ENCODE data around the gene ERBB4. TPM values are rescaled to one million over a fixed set of nuclear protein-coding genes. Genes with fewer than 3 reads are reported as not detected.

ERBB4 gene
- polyA plus RNA-seq, 1 donor, result 0.37 TPM

GRCh38 chr2:212314680-212315079 lies 223.9 kb downstream of the ERBB4 start:
- Histone ChIP-seq H3K27me3 (ENCODE audit: control insufficient read depth, insufficient read depth, low read length) (no peaks in the 10 kb centered on the region), H3K9me3 (ENCODE audit: control insufficient read depth, low read depth, low read length) (no peaks in the 10 kb centered on the region), H3K36me3 (ENCODE audit: control insufficient read depth, insufficient read depth, low read length) (no peaks in the 10 kb centered on the region), H3K27ac (ENCODE audit: low read length) (no peak overlapping the region), H3K4me1 (ENCODE audit: control insufficient read depth, insufficient read depth, low read length) (no peaks in the 10 kb centered on the region), H3K4me3 (ENCODE audit: low read length) (no peak overlapping the region)
- no peak for DNase-seq

GRCh38 chr2:212311807-212312404 lies 226.7 kb downstream of the ERBB4 start:
- Histone ChIP-seq H3K27ac (ENCODE audit: low read length) (no peak overlapping the region), H3K4me1 (ENCODE audit: control insufficient read depth, insufficient read depth, low read length) (no peaks in the 10 kb centered on the region), H3K4me3 (ENCODE audit: low read length) (no peak overlapping the region), H3K27me3 (ENCODE audit: control insufficient read depth, insufficient read depth, low read length) (no peaks in the 10 kb centered on the region), H3K36me3 (ENCODE audit: control insufficient read depth, insufficient read depth, low read length) (no peaks in the 10 kb centered on the region), H3K9me3 (ENCODE audit: control insufficient read depth, low read depth, low read length) (no peaks in the 10 kb centered on the region)
- no peak for DNase-seq
- 80% methylated on average over 1 of the region's 3 CpGs for WGBS (ENCODE audit: insufficient coverage, low lambda C conversion rate)

GRCh38 chr2:212299943-212300342 lies 238.7 kb downstream of the ERBB4 start:
- DNase-seq, result no peak
- no peaks in the 10 kb centered on the region for H3K36me3 ChIP-seq (ENCODE audit: control insufficient read depth, insufficient read depth, low read length)
- no CpG with 5 or more reads among the region's 2 CpGs for WGBS (ENCODE audit: insufficient coverage, low lambda C conversion rate)
- no peak overlapping the region for H3K27ac ChIP-seq (ENCODE audit: low read length)
- H3K27me3 ChIP-seq (ENCODE audit: control insufficient read depth, insufficient read depth, low read length), result no peaks in the 10 kb centered on the region
- no peaks in the 10 kb centered on the region for H3K4me1 ChIP-seq (ENCODE audit: control insufficient read depth, insufficient read depth, low read length)
- H3K9me3 ChIP-seq (ENCODE audit: control insufficient read depth, low read depth, low read length), result no peaks in the 10 kb centered on the region
- H3K4me3 ChIP-seq (ENCODE audit: low read length), result no peak overlapping the region

GRCh38 chr2:212299333-212299732 lies 239.3 kb downstream of the ERBB4 start:
- Histone ChIP-seq H3K4me3 (ENCODE audit: low read length) (no peak overlapping the region), H3K4me1 (ENCODE audit: control insufficient read depth, insufficient read depth, low read length) (no peaks in the 10 kb centered on the region), H3K36me3 (ENCODE audit: control insufficient read depth, insufficient read depth, low read length) (no peaks in the 10 kb centered on the region), H3K9me3 (ENCODE audit: control insufficient read depth, low read depth, low read length) (no peaks in the 10 kb centered on the region), H3K27ac (ENCODE audit: low read length) (no peak overlapping the region), H3K27me3 (ENCODE audit: control insufficient read depth, insufficient read depth, low read length) (no peaks in the 10 kb centered on the region)
- DNase-seq, result no peak
- WGBS (ENCODE audit: insufficient coverage, low lambda C conversion rate), result 0% methylated on average over 1 of the region's 3 CpGs

- Histone ChIP-seq H3K27me3 (ENCODE audit: control insufficient read depth, insufficient read depth, low read length) (no peaks in the 10 kb centered on the region), H3K4me3 (ENCODE audit: low read length) (no peak overlapping the region), H3K4me1 (ENCODE audit: control insufficient read depth, insufficient read depth, low read length) (no peaks in the 10 kb centered on the region), H3K36me3 (ENCODE audit: control insufficient read depth, insufficient read depth, low read length) (no peaks in the 10 kb centered on the region), H3K9me3 (ENCODE audit: control insufficient read depth, low read depth, low read length) (no peaks in the 10 kb centered on the region), H3K27ac (ENCODE audit: low read length) (no peak overlapping the region)
- no peak for DNase-seq
- 83% methylated on average over 1 of the region's 3 CpGs for WGBS (ENCODE audit: insufficient coverage, low lambda C conversion rate)
Observed at GRCh38 chr2:212295571-212295970, 243.0 kb downstream of the ERBB4 start.

GRCh38 chr2:212294816-212295215 lies 243.8 kb downstream of the ERBB4 start:
- no peak for DNase-seq
- Histone ChIP-seq H3K9me3 (ENCODE audit: control insufficient read depth, low read depth, low read length) (no peaks in the 10 kb centered on the region), H3K4me3 (ENCODE audit: low read length) (no peak overlapping the region), H3K4me1 (ENCODE audit: control insufficient read depth, insufficient read depth, low read length) (no peaks in the 10 kb centered on the region), H3K27me3 (ENCODE audit: control insufficient read depth, insufficient read depth, low read length) (no peaks in the 10 kb centered on the region), H3K36me3 (ENCODE audit: control insufficient read depth, insufficient read depth, low read length) (no peaks in the 10 kb centered on the region), H3K27ac (ENCODE audit: low read length) (no peak overlapping the region)
- WGBS (ENCODE audit: insufficient coverage, low lambda C conversion rate), result no CpG with 5 or more reads among the region's 2 CpGs

- Histone ChIP-seq H3K9me3 (ENCODE audit: control insufficient read depth, low read depth, low read length) (no peaks in the 10 kb centered on the region), H3K4me1 (ENCODE audit: control insufficient read depth, insufficient read depth, low read length) (no peaks in the 10 kb centered on the region), H3K27me3 (ENCODE audit: control insufficient read depth, insufficient read depth, low read length) (no peaks in the 10 kb centered on the region), H3K4me3 (ENCODE audit: low read length) (no peak overlapping the region), H3K27ac (ENCODE audit: low read length) (no peak overlapping the region), H3K36me3 (ENCODE audit: control insufficient read depth, insufficient read depth, low read length) (no peaks in the 10 kb centered on the region)
- DNase-seq, result no peak
Observed at GRCh38 chr2:212289301-212289700, 249.3 kb downstream of the ERBB4 start.

- DNase-seq, result no peak
- no peaks in the 10 kb centered on the region for H3K4me1 ChIP-seq (ENCODE audit: control insufficient read depth, insufficient read depth, low read length)
- no CpG with 5 or more reads among the region's 8 CpGs for WGBS (ENCODE audit: insufficient coverage, low lambda C conversion rate)
- no peaks in the 10 kb centered on the region for H3K9me3 ChIP-seq (ENCODE audit: control insufficient read depth, low read depth, low read length)
- no peak overlapping the region for H3K27ac ChIP-seq (ENCODE audit: low read length)
- no peaks in the 10 kb centered on the region for H3K36me3 ChIP-seq (ENCODE audit: control insufficient read depth, insufficient read depth, low read length)
- H3K27me3 ChIP-seq (ENCODE audit: control insufficient read depth, insufficient read depth, low read length), result no peaks in the 10 kb centered on the region
- H3K4me3 ChIP-seq (ENCODE audit: low read length), result no peak overlapping the region
Observed at GRCh38 chr2:212288308-212288707, 250.3 kb downstream of the ERBB4 start.

GRCh38 chr2:212284166-212284565 lies 254.4 kb downstream of the ERBB4 start:
- DNase-seq, result no peak
- no peaks in the 10 kb centered on the region for H3K9me3 ChIP-seq (ENCODE audit: control insufficient read depth, low read depth, low read length)
- 100% methylated on average over 1 of the region's 1 CpG for WGBS (ENCODE audit: insufficient coverage, low lambda C conversion rate)
- no peaks in the 10 kb centered on the region for H3K27me3 ChIP-seq (ENCODE audit: control insufficient read depth, insufficient read depth, low read length)
- no peak overlapping the region for H3K27ac ChIP-seq (ENCODE audit: low read length)
- no peaks in the 10 kb centered on the region for H3K4me1 ChIP-seq (ENCODE audit: control insufficient read depth, insufficient read depth, low read length)
- no peaks in the 10 kb centered on the region for H3K36me3 ChIP-seq (ENCODE audit: control insufficient read depth, insufficient read depth, low read length)
- no peak overlapping the region for H3K4me3 ChIP-seq (ENCODE audit: low read length)

GRCh38 chr2:212282671-212283261 lies 255.8 kb downstream of the ERBB4 start:
- Histone ChIP-seq H3K27me3 (ENCODE audit: control insufficient read depth, insufficient read depth, low read length) (no peaks in the 10 kb centered on the region), H3K9me3 (ENCODE audit: control insufficient read depth, low read depth, low read length) (no peaks in the 10 kb centered on the region), H3K27ac (ENCODE audit: low read length) (no peak overlapping the region), H3K4me3 (ENCODE audit: low read length) (no peak overlapping the region), H3K36me3 (ENCODE audit: control insufficient read depth, insufficient read depth, low read length) (no peaks in the 10 kb centered on the region), H3K4me1 (ENCODE audit: control insufficient read depth, insufficient read depth, low read length) (no peaks in the 10 kb centered on the region)
- DNase-seq, result no peak
- WGBS (ENCODE audit: insufficient coverage, low lambda C conversion rate), result 75% methylated on average over 1 of the region's 3 CpGs

GRCh38 chr2:212276813-212277212 lies 261.8 kb downstream of the ERBB4 start:
- WGBS (ENCODE audit: insufficient coverage, low lambda C conversion rate), result 86% methylated on average over 1 of the region's 3 CpGs
- DNase-seq, result no peak
- no peaks in the 10 kb centered on the region for H3K36me3 ChIP-seq (ENCODE audit: control insufficient read depth, insufficient read depth, low read length)

More at GRCh38 chr2:212276813-212277212, 261.8 kb downstream of the ERBB4 start:
- H3K27me3 ChIP-seq (ENCODE audit: control insufficient read depth, insufficient read depth, low read length), result no peaks in the 10 kb centered on the region
- no peaks in the 10 kb centered on the region for H3K9me3 ChIP-seq (ENCODE audit: control insufficient read depth, low read depth, low read length)
- no peaks in the 10 kb centered on the region for H3K4me1 ChIP-seq (ENCODE audit: control insufficient read depth, insufficient read depth, low read length)
- H3K4me3 ChIP-seq (ENCODE audit: low read length), result no peak overlapping the region
- H3K27ac ChIP-seq (ENCODE audit: low read length), result no peak overlapping the region

All from large intestine (tissue), 3 donors.